ENCODE measurements around the gene MYLK4.

Gene MYLK4

DNA sequence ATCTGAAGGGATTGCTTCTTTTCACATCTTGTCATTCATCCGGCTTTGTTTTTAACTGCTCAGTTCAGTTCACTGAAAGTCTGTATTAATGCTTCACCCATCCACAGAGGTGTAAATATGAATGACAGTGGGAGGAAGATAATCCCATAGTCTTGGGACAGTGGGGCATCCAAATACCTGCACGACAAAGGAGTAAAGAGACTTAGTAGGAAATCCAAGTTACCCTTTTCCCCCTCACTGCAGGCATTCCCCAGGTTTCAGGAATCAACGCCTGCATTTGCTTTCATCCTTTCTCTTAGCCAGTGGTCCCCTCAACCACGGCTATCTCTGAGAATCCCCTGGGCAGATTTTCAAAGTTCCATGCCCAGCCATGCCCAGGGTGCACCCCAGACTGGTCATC is 110.2 kb downstream of the MYLK4 start:
- H3K4me3 ChIP-seq (replicated peaks; ENCODE audit: low read depth, low read length) = no peak overlapping the region
- TF ChIP-seq, protein P1, sequence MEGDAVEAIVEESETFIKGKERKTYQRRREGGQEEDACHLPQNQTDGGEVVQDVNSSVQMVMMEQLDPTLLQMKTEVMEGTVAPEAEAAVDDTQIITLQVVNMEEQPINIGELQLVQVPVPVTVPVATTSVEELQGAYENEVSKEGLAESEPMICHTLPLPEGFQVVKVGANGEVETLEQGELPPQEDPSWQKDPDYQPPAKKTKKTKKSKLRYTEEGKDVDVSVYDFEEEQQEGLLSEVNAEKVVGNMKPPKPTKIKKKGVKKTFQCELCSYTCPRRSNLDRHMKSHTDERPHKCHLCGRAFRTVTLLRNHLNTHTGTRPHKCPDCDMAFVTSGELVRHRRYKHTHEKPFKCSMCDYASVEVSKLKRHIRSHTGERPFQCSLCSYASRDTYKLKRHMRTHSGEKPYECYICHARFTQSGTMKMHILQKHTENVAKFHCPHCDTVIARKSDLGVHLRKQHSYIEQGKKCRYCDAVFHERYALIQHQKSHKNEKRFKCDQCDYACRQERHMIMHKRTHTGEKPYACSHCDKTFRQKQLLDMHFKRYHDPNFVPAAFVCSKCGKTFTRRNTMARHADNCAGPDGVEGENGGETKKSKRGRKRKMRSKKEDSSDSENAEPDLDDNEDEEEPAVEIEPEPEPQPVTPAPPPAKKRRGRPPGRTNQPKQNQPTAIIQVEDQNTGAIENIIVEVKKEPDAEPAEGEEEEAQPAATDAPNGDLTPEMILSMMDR (IDR thresholded peaks at IDR 0.05; ENCODE audit: low read depth, low read length, missing control alignments) = no peak
- no peak for DNase-seq (ENCODE audit: extremely low read depth, low read depth)

DNA sequence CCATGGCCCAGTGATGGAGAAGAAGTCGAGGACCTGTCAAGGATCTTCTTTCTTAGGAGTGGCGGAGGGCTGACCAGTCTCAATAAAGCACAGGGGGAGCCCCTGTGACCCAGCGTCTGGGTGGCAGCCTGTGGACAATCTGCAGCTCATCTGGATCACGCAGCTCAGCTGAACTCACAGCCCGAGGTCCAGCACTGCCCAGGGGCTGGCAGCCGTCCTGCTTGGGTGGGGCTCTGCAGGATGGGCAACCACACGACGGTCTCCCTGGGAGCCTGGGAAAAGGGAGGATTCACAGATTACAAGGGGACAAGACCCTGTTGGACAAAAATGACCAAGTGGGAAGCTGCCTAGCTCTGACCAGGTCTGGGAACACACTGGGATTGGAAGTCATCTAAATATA is 110.8 kb downstream of the MYLK4 start:
- TF ChIP-seq, protein P1 (IDR thresholded peaks at IDR 0.05; ENCODE audit: low read depth, low read length, missing control alignments) = no peak
- no peak for DNase-seq (ENCODE audit: extremely low read depth, low read depth)
- no peak overlapping the region for H3K4me3 ChIP-seq (replicated peaks; ENCODE audit: low read depth, low read length)

DNA sequence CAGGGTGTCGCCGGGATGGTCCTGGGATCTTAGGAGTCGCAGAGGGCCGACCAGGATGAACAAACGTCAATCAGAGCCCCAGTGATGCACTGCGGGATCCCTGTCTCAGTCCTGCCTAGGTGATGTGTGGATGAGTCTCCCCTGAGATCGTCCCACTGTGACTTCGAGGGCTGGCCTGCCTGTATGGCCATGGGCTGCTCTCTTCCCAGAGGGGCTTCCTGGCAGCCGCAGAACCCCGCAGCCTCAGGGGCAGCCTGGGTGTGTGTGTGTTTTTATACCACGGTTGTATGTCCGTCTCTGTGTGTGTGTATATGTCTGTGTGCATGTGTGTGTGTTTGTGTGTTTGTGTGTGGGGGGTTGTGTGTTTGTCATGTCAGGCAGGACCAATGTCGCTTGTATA is 111.6 kb downstream of the MYLK4 start:
- H3K4me3 ChIP-seq (replicated peaks; ENCODE audit: low read depth, low read length) = no peak overlapping the region
- DNase-seq (ENCODE audit: extremely low read depth, low read depth) = no peak
- TF ChIP-seq, protein P1 (IDR thresholded peaks at IDR 0.05; ENCODE audit: low read depth, low read length, missing control alignments) = no peak

DNA sequence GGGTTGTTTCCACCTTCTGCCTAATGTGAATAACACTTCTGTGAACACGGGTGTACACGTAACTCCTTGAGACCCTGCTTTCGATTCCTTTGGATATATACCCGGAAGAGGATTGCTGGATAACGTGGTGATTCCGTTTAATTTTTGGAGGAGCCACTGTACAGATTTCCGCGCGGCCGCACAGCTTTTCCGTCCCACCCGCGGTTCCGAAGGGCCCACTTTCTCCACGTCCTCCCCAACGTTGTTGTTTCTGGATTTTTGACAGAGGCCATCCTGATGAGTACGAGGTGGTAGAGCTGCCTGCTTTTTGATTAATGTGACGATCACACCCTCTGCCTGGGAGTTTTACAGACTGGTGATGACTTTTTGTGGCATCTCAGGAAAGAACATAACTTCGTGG is 114.0 kb downstream of the MYLK4 start:
- no peak overlapping the region for H3K4me3 ChIP-seq (replicated peaks; ENCODE audit: low read depth, low read length)
- DNase-seq (ENCODE audit: extremely low read depth, low read depth) = no peak
- TF ChIP-seq, protein P1 (IDR thresholded peaks at IDR 0.05; ENCODE audit: low read depth, low read length, missing control alignments) = no peak

DNA sequence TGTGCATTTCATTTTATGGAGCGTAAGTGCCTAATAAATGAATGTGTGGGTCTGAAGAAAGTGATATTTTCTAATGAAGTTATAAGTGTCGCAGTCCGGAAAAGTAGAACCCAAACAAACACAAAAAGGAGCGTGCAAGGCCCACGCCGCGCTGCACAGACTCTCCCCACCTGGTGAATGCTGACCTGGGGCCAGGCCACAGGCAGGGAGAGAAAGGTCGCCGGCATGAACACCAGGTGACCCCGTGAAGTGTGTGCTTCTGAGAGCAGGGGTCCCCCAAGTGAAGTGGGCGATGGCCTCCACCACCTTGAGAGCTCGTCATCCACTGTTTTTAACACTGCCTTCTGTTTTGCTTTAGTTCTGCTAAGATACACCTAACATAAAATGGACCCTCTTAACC is 114.8 kb downstream of the MYLK4 start:
- H3K4me3 ChIP-seq (replicated peaks; ENCODE audit: low read depth, low read length) = no peak overlapping the region
- no peak for DNase-seq (ENCODE audit: extremely low read depth, low read depth)
- TF ChIP-seq, protein P1 (IDR thresholded peaks at IDR 0.05; ENCODE audit: low read depth, low read length, missing control alignments) = no peak

DNA sequence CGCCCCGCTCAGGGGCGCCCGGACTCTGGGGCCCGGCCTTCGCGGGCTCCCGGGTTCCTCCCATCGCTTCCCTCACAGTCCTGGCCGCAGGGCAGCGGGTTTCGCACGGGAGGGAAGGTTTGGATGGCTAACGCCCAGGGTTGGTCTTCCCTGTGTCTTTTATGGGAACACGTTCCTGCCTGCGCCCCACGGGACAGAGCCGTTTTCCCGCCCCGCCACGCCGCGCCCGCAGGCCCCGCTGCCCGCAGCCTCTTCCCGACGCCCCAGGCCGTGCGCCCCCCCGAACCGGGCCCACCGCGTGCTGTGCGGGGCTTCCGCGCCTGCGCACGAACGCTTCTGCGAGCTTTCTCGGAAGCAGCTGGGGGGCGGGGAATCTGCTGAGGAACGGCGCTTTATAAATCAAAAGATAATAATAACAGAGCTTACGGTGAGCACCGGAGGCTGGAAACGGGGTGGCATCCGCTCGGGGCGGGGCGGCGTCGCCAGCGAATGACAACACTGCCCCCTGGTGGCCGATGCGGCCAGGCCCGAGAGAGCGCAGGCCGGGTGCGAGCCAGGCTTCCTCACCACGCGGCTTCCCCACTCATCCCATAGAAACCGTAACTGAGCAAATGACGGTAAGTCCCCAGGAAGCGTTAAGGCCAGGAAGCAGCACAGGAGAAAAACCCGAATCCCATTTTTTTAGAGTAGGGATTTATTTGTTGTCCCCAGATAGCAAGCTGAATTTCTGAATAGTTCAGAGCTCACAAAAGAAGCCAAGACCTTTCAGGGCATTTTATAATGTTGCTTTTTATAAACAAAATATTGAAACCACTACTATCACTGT is 116.4 kb downstream of the MYLK4 start:
- H3K4me3 ChIP-seq (replicated peaks; ENCODE audit: low read depth, low read length) = peak overlapping the region; percentile 19
- TF ChIP-seq, protein P1 (IDR thresholded peaks at IDR 0.05; ENCODE audit: low read depth, low read length, missing control alignments) = peak; percentile 97
- DNase-seq (ENCODE audit: extremely low read depth, low read depth) = peak; percentile 66
